ENCODE data around the gene ZDHHC14. TPM values are rescaled to one million over a fixed set of nuclear protein-coding genes. Genes with fewer than 3 reads are reported as not detected.

The ZDHHC14 gene
- total RNA-seq, 4 donors from 2014 or later: 11.4 to 20.8 (median 15.6) TPM

DNA sequence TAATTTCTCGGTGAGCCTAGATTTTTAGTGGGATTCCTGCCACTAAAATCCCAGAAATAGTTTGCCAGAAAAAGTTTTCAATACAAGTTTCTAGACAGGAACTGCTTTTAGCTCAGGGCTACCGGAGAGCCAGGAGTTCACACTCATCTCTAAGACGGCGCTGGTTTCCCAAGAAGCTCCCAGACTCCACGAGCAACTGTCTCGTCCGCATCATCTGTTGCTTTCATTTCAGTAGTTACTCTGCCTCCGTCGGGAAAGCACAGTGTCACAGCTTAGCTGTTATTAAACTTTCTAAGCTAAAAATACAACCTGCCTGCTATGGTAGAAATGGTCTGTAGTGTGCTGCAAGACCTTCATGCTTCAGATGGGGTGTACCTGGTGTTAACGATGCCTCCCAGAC is 244.8 kb downstream of the ZDHHC14 start:
- Histone ChIP-seq H3K9me3 (no peaks in the 10 kb centered on the region), H3K27me3 (no peaks in the 10 kb centered on the region), H3K4me3 (no peak overlapping the region), H3K4me1 (peaks cover 0 to 6% (median 0%) of the 10 kb centered on the region in 4 donors), H3K36me3 (no peaks in the 10 kb centered on the region), H3K27ac (peak overlapping the region in 1 of 4 donors; percentile 29)
- WGBS, 2 donors: 65 to 69% methylated on average over 10 of the region's 10 CpGs
- DNase-seq (ENCODE audit: low spot score in 2 of 2): no peak
- no peak for TF ChIP-seq EP300 (IDR thresholded peaks at IDR 0.05)
- TF ChIP-seq POLR2A (IDR thresholded peaks at IDR 0.05): no peak
- TF ChIP-seq, protein P1, sequence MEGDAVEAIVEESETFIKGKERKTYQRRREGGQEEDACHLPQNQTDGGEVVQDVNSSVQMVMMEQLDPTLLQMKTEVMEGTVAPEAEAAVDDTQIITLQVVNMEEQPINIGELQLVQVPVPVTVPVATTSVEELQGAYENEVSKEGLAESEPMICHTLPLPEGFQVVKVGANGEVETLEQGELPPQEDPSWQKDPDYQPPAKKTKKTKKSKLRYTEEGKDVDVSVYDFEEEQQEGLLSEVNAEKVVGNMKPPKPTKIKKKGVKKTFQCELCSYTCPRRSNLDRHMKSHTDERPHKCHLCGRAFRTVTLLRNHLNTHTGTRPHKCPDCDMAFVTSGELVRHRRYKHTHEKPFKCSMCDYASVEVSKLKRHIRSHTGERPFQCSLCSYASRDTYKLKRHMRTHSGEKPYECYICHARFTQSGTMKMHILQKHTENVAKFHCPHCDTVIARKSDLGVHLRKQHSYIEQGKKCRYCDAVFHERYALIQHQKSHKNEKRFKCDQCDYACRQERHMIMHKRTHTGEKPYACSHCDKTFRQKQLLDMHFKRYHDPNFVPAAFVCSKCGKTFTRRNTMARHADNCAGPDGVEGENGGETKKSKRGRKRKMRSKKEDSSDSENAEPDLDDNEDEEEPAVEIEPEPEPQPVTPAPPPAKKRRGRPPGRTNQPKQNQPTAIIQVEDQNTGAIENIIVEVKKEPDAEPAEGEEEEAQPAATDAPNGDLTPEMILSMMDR (IDR thresholded peaks at IDR 0.05): no peak

DNA sequence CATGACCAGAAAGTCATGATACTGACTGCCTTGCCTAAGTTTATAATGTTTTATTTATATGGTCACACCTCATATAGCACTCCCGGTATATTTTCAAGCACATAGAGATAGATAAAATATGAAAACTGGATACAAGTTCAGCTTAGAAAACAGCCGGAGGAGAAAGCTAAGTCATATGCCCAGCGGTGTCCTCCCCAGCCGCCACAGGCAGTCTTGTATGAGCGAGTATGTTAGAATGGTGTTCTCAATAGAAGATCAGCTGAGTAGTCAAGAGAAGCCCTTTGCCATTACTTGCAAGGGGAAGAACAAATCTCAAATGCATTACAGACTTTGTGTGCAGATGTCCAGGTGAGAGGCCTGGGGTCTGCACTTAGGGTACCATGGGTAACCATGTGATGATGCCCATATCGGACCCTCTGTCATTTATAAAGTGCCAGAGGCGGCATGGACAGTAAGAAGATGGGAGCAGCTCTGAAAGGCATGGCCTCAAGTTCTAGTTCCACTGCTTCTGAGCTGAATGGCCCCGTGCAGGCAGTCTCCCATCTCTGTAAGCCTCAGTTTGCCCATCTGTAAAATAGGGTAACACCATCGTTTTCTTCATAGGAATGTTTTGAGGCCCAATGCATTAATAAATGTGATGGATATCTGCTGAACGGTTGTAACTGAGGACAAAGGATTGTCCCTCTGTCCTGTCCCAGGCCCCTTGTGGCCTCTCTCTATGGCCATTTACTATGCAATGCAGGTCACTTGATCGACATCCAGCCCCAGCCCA is 246.4 kb downstream of the ZDHHC14 start:
- Histone ChIP-seq H3K27me3 (no peaks in the 10 kb centered on the region), H3K27ac (no peak overlapping the region), H3K4me1 (peaks cover 0 to 20% (median 0%) of the 10 kb centered on the region in 4 donors), H3K9me3 (no peaks in the 10 kb centered on the region), H3K36me3 (no peaks in the 10 kb centered on the region), H3K4me3 (no peak overlapping the region)
- DNase-seq (ENCODE audit: low spot score in 2 of 2): no peak
- 88 to 92% methylated on average over 11 of the region's 11 CpGs for WGBS, 2 donors
- TF ChIP-seq POLR2A (IDR thresholded peaks at IDR 0.05) (no peak), EP300 (IDR thresholded peaks at IDR 0.05) (no peak)
- TF ChIP-seq, protein P1 (IDR thresholded peaks at IDR 0.05): no peak

DNA sequence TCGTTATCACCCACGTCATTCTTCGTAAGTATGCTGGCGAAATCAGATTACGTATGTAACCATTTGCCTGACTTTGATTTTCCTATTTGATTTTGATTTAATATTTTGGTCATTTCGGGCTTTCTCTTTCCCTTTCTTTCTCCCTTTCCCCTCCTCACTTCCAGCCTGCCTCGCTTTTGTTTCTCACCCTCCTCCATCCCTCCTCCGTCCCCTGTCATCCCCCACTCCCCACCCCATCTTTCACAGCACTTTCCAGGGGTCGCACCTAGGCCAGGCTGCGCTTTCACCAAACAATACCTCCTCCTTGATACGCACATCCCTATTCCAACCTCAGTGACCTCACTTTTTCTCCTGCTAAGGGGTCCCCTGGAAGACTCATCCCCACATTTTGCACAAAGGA is 247.5 kb downstream of the ZDHHC14 start:
- WGBS, 2 donors: 92% methylated on average over 11 of the region's 11 CpGs
- peaks cover 0 to 29% (median 0%) of the 10 kb centered on the region in 4 donors for H3K4me1 ChIP-seq

DNA sequence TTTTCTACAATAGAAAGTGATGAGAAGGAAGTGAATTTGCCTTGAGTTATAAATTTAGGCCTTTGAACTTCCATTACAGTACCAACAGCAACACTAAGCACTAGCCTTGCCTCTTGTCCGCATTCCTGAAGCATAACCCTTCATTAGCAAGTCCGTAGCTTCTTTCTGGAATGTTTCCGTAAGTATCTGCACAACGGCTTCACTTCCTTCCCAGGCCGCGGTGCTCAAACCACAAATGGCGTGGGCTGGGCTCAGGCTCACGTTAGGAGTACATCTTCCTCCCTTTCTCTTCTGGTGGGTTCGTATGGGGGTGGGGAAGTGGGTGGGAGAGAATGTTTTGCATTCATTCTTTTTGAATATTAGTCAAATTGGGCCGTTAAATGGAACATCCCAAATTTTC is 248.2 kb downstream of the ZDHHC14 start:
- Histone ChIP-seq H3K4me1 (peaks cover 0 to 29% (median 0%) of the 10 kb centered on the region in 4 donors), H3K4me3 (no peak overlapping the region), H3K9me3 (no peaks in the 10 kb centered on the region), H3K36me3 (no peaks in the 10 kb centered on the region), H3K27ac (peak overlapping the region in 1 of 4 donors; percentile 34), H3K27me3 (no peaks in the 10 kb centered on the region)
- WGBS, 2 donors: 46 to 51% methylated on average over 10 of the region's 10 CpGs
- no peak for DNase-seq (ENCODE audit: low spot score in 2 of 2)
- TF ChIP-seq POLR2A (IDR thresholded peaks at IDR 0.05) (no peak), EP300 (IDR thresholded peaks at IDR 0.05) (no peak)
- TF ChIP-seq, protein P1 (IDR thresholded peaks at IDR 0.05): no peak

More for the DNA sequence above, 247.5 kb downstream of the ZDHHC14 start:
- Histone ChIP-seq H3K9me3 (no peaks in the 10 kb centered on the region), H3K27me3 (no peaks in the 10 kb centered on the region), H3K36me3 (no peaks in the 10 kb centered on the region), H3K27ac (no peak overlapping the region), H3K4me3 (no peak overlapping the region)
- TF ChIP-seq, protein P1 (IDR thresholded peaks at IDR 0.05): no peak
- no peak for TF ChIP-seq EP300 (IDR thresholded peaks at IDR 0.05)
- no peak for TF ChIP-seq POLR2A (IDR thresholded peaks at IDR 0.05)
- no peak for DNase-seq (ENCODE audit: low spot score in 2 of 2)

DNA sequence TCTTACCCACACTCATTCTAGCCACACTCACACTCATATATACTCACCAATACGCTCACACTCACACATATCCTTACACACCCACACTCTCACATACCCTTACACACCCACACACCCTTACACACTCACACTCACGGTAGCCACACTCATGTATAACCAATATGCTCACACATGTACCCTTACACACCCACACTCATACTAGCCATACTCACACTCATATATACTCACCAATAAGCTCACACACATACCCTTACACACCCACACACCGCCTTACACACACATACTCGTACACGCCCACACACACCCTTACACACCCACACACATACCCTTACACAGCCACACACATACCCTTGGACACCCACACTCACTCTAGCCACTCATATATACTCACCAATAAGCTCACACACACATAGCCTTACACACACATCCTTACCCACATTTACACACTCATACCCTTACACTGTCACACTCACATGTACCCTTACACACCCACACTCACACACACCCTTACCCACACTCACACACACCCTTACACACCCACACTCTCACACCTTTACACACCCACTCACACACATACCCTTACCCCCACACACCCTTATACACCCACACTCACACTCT is 249.6 kb downstream of the ZDHHC14 start:
- DNase-seq (ENCODE audit: low spot score in 2 of 2): no peak

More for the DNA sequence above, 249.6 kb downstream of the ZDHHC14 start:
- TF ChIP-seq POLR2A (IDR thresholded peaks at IDR 0.05) (no peak), EP300 (IDR thresholded peaks at IDR 0.05) (no peak)
- TF ChIP-seq, protein P1 (IDR thresholded peaks at IDR 0.05): no peak
- Histone ChIP-seq H3K4me1 (peaks cover 0 to 26% (median 0%) of the 10 kb centered on the region in 4 donors), H3K27me3 (no peaks in the 10 kb centered on the region), H3K4me3 (no peak overlapping the region), H3K27ac (no peak overlapping the region), H3K36me3 (no peaks in the 10 kb centered on the region), H3K9me3 (no peaks in the 10 kb centered on the region)
- 91 to 93% methylated on average over 5 of the region's 5 CpGs for WGBS, 2 donors
